ENCODE data around the gene BTNL9.

DNA sequence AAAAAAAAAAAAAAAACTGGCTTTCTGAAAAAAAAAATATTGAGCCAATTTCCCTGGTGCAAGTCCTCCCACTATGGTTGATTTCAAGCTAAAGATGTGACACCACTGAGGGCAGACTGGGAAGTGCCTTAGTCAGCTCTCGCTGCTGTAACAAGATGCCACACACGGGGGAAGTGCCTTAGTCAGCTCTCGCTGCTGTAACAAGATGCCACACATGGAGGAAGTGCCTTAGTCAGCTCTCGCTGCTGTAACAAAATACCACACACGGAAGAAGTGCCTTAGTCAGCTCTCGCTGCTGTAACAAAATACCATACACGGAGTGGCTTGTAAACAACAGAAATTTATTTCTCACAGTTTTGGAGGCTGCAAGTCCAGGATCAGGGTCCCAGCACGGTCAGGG, 23.4 kb downstream of the BTNL9 start:
- TF ChIP-seq EZH2 (IDR thresholded peaks at IDR 0.05; ENCODE audit: low read depth, low read length, severe bottlenecking) (no peak), GTF2F1 (IDR thresholded peaks at IDR 0.05; ENCODE audit: borderline replicate concordance, low read depth, low read length) (no peak), TEAD4 (IDR thresholded peaks at IDR 0.05; ENCODE audit: low read depth, low read length) (no peak), RNF2 (IDR thresholded peaks at IDR 0.05; ENCODE audit: borderline replicate concordance, low read depth, low read length, missing control alignments, poor library complexity, severe bottlenecking) (no peak), BRCA1 (IDR thresholded peaks at IDR 0.05; ENCODE audit: low read depth, low read length) (no peak), SIN3A (conservative IDR thresholded peaks at IDR 0.05 in 1 of 2, IDR thresholded peaks at IDR 0.05 in 1 of 2; ENCODE audit: low read depth in 1 of 2, low read length in 2 of 2) (no peak), POLR2A (IDR thresholded peaks at IDR 0.05; ENCODE audit: control extremely low read depth in 1 of 2, low read depth in 2 of 2, low read length in 2 of 2) (no peak), JUND (IDR thresholded peaks at IDR 0.05; ENCODE audit: low read length) (no peak)
- TF ChIP-seq, protein P1, sequence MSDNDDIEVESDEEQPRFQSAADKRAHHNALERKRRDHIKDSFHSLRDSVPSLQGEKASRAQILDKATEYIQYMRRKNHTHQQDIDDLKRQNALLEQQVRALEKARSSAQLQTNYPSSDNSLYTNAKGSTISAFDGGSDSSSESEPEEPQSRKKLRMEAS (IDR thresholded peaks at IDR 0.05), result no peak
- TF ChIP-seq, protein P2, sequence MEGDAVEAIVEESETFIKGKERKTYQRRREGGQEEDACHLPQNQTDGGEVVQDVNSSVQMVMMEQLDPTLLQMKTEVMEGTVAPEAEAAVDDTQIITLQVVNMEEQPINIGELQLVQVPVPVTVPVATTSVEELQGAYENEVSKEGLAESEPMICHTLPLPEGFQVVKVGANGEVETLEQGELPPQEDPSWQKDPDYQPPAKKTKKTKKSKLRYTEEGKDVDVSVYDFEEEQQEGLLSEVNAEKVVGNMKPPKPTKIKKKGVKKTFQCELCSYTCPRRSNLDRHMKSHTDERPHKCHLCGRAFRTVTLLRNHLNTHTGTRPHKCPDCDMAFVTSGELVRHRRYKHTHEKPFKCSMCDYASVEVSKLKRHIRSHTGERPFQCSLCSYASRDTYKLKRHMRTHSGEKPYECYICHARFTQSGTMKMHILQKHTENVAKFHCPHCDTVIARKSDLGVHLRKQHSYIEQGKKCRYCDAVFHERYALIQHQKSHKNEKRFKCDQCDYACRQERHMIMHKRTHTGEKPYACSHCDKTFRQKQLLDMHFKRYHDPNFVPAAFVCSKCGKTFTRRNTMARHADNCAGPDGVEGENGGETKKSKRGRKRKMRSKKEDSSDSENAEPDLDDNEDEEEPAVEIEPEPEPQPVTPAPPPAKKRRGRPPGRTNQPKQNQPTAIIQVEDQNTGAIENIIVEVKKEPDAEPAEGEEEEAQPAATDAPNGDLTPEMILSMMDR (IDR thresholded peaks at IDR 0.05; ENCODE audit: control extremely low read depth in 1 of 3, insufficient read depth in 1 of 3, low read depth in 1 of 3, low read length in 3 of 3), result no peak
- TF ChIP-seq, protein P3, sequence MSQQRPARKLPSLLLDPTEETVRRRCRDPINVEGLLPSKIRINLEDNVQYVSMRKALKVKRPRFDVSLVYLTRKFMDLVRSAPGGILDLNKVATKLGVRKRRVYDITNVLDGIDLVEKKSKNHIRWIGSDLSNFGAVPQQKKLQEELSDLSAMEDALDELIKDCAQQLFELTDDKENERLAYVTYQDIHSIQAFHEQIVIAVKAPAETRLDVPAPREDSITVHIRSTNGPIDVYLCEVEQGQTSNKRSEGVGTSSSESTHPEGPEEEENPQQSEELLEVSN (IDR thresholded peaks at IDR 0.05), result no peak
